Activated CD8-positive, alpha-beta memory T cell treated with anti-CD3 and anti-CD28 coated beads, Interleukin-2, amount 50 U/mL, for 1 hour (primary cell): ENCODE measurements around the gene SSH3.

ENCODE experiments used
- DNase-seq: peaks from one replicate; pipeline ENCODE4 v3.0.0-alpha.2; 2020; ENCODE audit errors: extremely low read depth

Gene SSH3

GRCh38 chr11:67293090-67293489 is 10.2 kb upstream of the SSH3 start:
- DNase-seq: no peak

- DNase-seq: no peak
Observed at GRCh38 chr11:67295846-67296245, 7.5 kb upstream of the SSH3 start.

GRCh38 chr11:67298786-67299185 is 4.5 kb upstream of the SSH3 start:
- no peak for DNase-seq

GRCh38 chr11:67299471-67300191 is 3.7 kb upstream of the SSH3 start:
- no peak for DNase-seq

GRCh38 chr11:67300256-67300755 is 3.0 kb upstream of the SSH3 start:
- no peak for DNase-seq

- no peak for DNase-seq
Observed at GRCh38 chr11:67300756-67301312, 2.5 kb upstream of the SSH3 start.

- DNase-seq: no peak
Observed at GRCh38 chr11:67301313-67301921, 1.9 kb upstream of the SSH3 start.

GRCh38 chr11:67301951-67302516 is 1.3 kb upstream of the SSH3 start:
- DNase-seq: no peak

- no peak for DNase-seq
Observed at GRCh38 chr11:67302571-67303131, 679 bp upstream of the SSH3 start.

GRCh38 chr11:67303835-67304411 is 593 bp downstream of the SSH3 start:
- DNase-seq: no peak

- no peak for DNase-seq
Observed at GRCh38 chr11:67304511-67305113, 1.3 kb downstream of the SSH3 start.

GRCh38 chr11:67306769-67307544 is 3.6 kb downstream of the SSH3 start:
- DNase-seq: no peak

- DNase-seq: no peak
Observed at GRCh38 chr11:67307545-67308001, 4.2 kb downstream of the SSH3 start.

- DNase-seq: no peak
Observed at GRCh38 chr11:67308031-67308866, 4.9 kb downstream of the SSH3 start.

- DNase-seq: no peak
Observed at GRCh38 chr11:67309166-67309565, 5.8 kb downstream of the SSH3 start.

GRCh38 chr11:67309661-67310061 is 6.3 kb downstream of the SSH3 start:
- DNase-seq: no peak

- no peak for DNase-seq
Observed at GRCh38 chr11:67310246-67311050, 7.1 kb downstream of the SSH3 start.

- DNase-seq: no peak
Observed at GRCh38 chr11:67311051-67311555, 7.8 kb downstream of the SSH3 start.

- no peak for DNase-seq
Observed at GRCh38 chr11:67311556-67312082, 8.3 kb downstream of the SSH3 start.
